ENCODE results near the gene CTIF.

CTIF gene

DNA sequence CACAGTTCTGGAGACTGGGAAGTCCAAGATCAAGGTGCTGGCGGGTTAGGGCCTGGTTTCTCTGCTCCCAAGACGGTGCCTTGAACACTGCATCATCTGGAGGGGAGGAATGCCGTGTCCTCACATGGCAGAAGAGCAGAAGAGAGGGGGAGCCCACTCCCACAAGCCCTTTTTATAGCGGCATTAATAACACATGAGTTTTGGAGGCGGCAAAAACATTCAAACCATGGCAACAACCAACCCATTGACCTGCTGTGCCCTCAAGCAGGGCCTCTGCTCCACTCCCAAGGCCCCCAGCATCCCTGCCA lies 349.9 kb downstream of the CTIF start:
- no peak overlapping the region for H3K4me3 ChIP-seq (ENCODE audit: low read depth, low read length)
- TF ChIP-seq, protein P1, sequence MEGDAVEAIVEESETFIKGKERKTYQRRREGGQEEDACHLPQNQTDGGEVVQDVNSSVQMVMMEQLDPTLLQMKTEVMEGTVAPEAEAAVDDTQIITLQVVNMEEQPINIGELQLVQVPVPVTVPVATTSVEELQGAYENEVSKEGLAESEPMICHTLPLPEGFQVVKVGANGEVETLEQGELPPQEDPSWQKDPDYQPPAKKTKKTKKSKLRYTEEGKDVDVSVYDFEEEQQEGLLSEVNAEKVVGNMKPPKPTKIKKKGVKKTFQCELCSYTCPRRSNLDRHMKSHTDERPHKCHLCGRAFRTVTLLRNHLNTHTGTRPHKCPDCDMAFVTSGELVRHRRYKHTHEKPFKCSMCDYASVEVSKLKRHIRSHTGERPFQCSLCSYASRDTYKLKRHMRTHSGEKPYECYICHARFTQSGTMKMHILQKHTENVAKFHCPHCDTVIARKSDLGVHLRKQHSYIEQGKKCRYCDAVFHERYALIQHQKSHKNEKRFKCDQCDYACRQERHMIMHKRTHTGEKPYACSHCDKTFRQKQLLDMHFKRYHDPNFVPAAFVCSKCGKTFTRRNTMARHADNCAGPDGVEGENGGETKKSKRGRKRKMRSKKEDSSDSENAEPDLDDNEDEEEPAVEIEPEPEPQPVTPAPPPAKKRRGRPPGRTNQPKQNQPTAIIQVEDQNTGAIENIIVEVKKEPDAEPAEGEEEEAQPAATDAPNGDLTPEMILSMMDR (IDR thresholded peaks at IDR 0.05; ENCODE audit: control insufficient read depth, extremely low read depth, insufficient read depth), result no peak
- no peak for DNase-seq (ENCODE audit: low read depth)

DNA sequence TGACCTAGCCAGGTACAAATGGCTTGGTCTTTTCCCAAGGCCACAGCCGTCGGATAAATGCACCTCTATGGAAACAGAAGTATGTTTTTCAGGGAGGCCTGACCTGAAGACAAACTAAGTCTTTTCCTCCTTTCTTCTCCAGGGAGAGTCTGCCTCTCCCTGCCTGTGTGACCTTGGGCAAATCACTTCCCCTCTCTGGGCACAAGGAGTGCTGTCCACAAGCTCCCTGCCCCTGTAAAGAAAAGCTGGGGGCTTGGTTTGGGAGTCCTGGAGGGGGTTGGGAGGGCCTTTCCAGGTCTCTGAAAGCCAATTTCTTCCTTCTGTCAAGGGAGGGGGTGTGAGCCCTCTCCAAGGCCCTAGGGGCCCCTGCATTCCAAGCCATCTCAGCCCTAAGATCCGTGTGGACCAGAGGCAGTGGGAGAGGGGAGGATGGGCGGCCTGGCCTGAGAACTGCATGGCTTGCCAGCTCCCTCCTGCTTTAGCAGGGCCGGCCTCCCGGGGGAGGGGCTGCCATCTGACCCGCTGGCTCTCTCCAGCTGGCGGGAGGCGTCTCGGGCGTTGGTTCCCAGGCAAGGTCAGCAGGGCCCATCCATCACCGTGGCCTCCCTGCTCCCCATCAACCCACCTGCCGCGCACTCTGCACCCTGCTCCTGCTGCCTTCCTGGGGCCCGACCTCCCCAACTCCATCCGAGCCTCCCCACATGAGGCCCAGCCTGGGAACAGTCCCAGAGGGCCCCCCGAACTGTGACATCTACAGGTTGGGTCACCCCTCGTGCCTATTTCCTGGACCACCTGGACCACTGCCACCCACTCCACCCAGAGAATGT lies 350.5 kb downstream of the CTIF start:
- no peak for DNase-seq (ENCODE audit: low read depth)
- TF ChIP-seq, protein P1 (IDR thresholded peaks at IDR 0.05; ENCODE audit: control insufficient read depth, extremely low read depth, insufficient read depth), result no peak
- no peak overlapping the region for H3K4me3 ChIP-seq (ENCODE audit: low read depth, low read length)

DNA sequence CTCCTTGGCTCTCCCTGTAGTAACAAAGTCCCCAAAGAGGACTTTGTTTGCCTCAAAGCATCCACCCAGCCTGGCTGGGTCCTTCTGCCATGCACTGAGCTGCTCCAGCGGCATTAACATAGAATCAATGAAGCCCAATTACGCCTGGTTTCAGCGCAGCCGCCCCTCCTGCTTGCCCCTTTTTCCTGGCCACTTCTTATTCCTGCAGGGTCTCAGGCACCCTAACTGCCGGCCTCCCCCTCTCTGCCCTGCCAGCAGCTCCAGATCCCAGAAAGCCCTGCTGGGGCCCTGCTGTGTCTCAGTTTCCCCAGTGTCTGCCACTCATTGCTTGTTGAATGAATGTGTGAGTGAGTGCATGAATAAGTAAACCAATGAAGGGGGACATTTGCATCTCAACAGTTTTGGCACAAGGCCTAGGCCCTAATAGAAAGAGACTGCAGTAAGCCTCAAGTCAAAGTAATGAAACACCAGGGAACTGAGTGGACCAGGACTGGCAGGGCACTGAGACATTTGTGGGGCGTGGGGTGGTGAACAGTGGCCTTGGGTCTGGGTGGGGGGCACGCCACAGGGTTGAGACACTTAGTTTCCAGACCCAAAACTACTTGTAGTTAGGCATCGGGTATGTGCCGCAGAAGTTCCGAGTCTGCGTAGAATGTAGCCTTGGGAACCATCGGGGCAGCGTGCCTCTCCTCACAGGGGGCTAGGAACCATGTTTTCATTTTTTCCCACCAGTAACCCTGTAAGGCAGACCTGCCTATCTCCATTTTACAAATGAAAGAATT lies 351.3 kb downstream of the CTIF start:
- TF ChIP-seq, protein P1 (IDR thresholded peaks at IDR 0.05; ENCODE audit: control insufficient read depth, extremely low read depth, insufficient read depth), result no peak
- DNase-seq (ENCODE audit: low read depth), result no peak
- H3K4me3 ChIP-seq (ENCODE audit: low read depth, low read length), result no peak overlapping the region

DNA sequence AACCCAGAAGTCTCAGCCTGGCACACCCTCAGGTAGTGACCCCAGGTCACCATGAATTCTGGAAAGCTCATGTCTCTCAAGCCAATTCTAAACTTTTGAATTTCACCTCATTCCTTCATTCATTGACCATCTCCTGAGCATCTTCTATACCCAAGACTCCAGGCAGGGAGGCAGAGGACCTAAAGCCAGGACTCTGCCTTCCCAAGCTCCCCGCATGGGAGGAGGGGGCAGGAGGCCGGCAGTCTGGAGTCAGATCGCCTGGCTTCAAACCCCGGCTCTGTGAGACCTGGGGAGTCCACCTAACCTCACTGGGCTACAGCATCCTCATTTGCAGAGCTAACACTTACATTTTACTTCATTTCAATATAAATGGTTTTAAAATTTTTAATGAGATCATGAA lies 352.9 kb downstream of the CTIF start:
- TF ChIP-seq, protein P1 (IDR thresholded peaks at IDR 0.05; ENCODE audit: control insufficient read depth, extremely low read depth, insufficient read depth), result no peak
- DNase-seq (ENCODE audit: low read depth), result no peak
- no peak overlapping the region for H3K4me3 ChIP-seq (ENCODE audit: low read depth, low read length)

DNA sequence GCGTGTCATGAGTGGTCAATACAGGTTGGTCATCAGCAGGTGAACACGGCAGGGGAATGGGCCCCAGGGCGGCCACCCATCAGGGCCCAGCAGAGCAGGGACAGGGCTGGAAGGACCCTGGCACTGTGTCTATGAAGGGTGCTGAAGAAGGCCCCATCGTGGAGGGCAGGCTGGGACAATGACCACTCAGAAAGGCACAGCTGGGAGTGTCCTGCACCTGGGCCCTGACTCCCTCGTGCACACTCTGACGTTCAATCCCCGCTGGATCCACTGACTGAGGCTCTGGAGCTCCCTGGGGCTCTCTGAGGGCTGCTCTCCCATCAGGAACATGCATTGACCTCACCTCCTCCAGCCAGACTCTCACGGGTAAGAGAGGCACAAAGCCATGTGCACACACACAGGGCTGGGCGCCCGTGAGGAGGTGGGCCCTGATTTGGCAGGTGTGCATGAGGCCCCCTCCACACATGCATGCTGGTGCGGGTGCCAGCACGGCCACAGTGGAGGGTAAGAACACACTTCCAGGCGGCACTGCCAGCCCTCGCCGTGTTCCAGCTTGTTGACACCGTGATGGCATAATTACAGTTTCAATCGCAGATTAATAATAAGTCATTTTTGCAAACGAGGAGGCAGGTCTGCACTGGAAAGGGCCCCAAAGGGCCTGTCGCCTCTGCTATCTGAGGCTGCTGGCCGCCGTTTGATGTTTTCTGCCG lies 353.5 kb downstream of the CTIF start:
- TF ChIP-seq, protein P1 (IDR thresholded peaks at IDR 0.05; ENCODE audit: control insufficient read depth, extremely low read depth, insufficient read depth), result no peak
- no peak for DNase-seq (ENCODE audit: low read depth)
- no peak overlapping the region for H3K4me3 ChIP-seq (ENCODE audit: low read depth, low read length)

DNA sequence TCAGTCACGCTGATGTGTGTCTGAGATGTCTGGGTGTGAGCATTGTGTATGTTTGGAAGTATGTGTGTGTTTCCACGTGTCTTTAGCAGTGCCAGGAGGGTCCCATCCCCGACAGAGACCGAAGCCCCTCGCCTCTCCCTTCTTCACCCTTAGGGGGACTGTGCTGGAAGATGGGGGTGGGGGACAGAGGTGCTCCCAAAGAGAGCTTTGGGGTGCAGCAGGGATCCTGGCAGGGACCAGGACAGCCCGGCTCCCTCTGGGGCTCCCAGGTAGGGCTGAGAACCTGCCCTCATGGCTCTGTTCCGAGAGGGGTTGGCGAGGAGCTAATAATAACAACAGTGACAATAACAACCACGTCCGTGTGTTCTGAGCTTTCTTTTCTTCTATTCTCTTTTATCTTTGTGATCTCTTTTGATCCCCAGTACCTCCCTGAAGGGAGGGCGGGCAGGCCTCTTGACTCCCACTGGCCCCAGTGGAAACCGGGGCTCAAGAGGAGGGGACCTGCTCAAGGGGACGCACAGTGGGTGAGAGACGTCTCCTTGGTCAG lies 354.3 kb downstream of the CTIF start:
- DNase-seq (ENCODE audit: low read depth), result no peak
- TF ChIP-seq, protein P1 (IDR thresholded peaks at IDR 0.05; ENCODE audit: control insufficient read depth, extremely low read depth, insufficient read depth), result no peak
- H3K4me3 ChIP-seq (ENCODE audit: low read depth, low read length), result no peak overlapping the region
